ENCODE measurements around the gene MFNG. TPM values are rescaled to one million over a fixed set of nuclear protein-coding genes. Genes with fewer than 3 reads are reported as not detected.

MFNG gene
- total RNA-seq, 1 experiment from 2014 or later = 3.3 TPM

GRCh38 chr22:37502342-37503182 is 16.4 kb upstream of the MFNG start:
- Histone ChIP-seq H2BK12ac (ENCODE audit: insufficient read length, low read depth, low read length) (no peak overlapping the region), H4K20me1 (ENCODE audit: control insufficient read depth, insufficient read depth, insufficient read length) (no peaks in the 10 kb centered on the region), H3K4ac (ENCODE audit: low read depth, low read length) (no peak overlapping the region), H3K18ac (ENCODE audit: insufficient read length, low read depth, low read length) (no peak overlapping the region), H2AK5ac (ENCODE audit: insufficient read length, low read length) (no peak overlapping the region), H2BK5ac (ENCODE audit: insufficient read length, low read length) (no peak overlapping the region), H2BK120ac (ENCODE audit: low read depth, low read length, poor library complexity, severe bottlenecking) (no peak overlapping the region), H4K8ac (replicated peaks; ENCODE audit: insufficient read length, low read depth, low read length) (no peak overlapping the region), H2BK20ac (ENCODE audit: low read depth, low read length, poor library complexity, severe bottlenecking) (no peak overlapping the region), H3T11ph (ENCODE audit: low read length) (no peak overlapping the region), H4K5ac (ENCODE audit: insufficient read length, low read depth, low read length) (no peak overlapping the region), H3K9me3 (ENCODE audit: control insufficient read depth, low read depth, low read length) (no peaks in the 10 kb centered on the region), H3K79me2 (ENCODE audit: insufficient read depth, low read length) (no peaks in the 10 kb centered on the region), H3K27me3 (ENCODE audit: insufficient read depth, low read length) (no peaks in the 10 kb centered on the region), H3K9ac (ENCODE audit: extremely low read depth, insufficient read length, low read length) (no peak overlapping the region), H3K14ac (ENCODE audit: insufficient read depth, low read length) (no peak overlapping the region), H3K27ac (ENCODE audit: insufficient read length, low read depth, low read length) (no peak overlapping the region), H3K4me1 (ENCODE audit: insufficient read depth, low read length) (no peaks in the 10 kb centered on the region; the same call in 1 of the 2 replicates), H3K56ac (ENCODE audit: insufficient read length, low read depth, low read length) (no peak overlapping the region), H3K79me1 (ENCODE audit: insufficient read depth, low read depth, low read length, poor library complexity, severe bottlenecking) (no peaks in the 10 kb centered on the region), H2BK15ac (ENCODE audit: low read depth, low read length) (no peak overlapping the region), H2AFZ (ENCODE audit: low read length) (no peak overlapping the region), H3K4me2 (ENCODE audit: insufficient read depth, insufficient read length, low read length) (no peak overlapping the region), H4K91ac (ENCODE audit: insufficient read length, low read depth, low read length) (no peak overlapping the region), H3K23ac (ENCODE audit: insufficient read length, low read depth, low read length) (no peak overlapping the region), H3K23me2 (ENCODE audit: insufficient read length, low read depth, low read length, poor library complexity, severe bottlenecking) (no peaks in the 10 kb centered on the region)
- Mint-ChIP-seq H3K27ac (peak overlapping the region in 1 of 3 experiments; percentile 37; a peak in 1 of 7 replicates), H3K9me3 (no peaks in the 10 kb centered on the region), H3K4me3 (no peak overlapping the region), H3K36me3 (ENCODE audit: insufficient read depth in 1 of 3, low read depth in 3 of 3) (peaks cover 0 to 21% (median 9%) of the 10 kb centered on the region in 3 experiments; a peak in 3 of 7 replicates), H3K27me3 (ENCODE audit: low read depth) (no peaks in the 10 kb centered on the region), H3K4me1 (peaks cover 20 to 40% of the 10 kb centered on the region in 2 experiments)
- WGBS (ENCODE audit: extremely low coverage, insufficient read length, low lambda C conversion rate) = no CpG with 5 or more reads among the region's 16 CpGs
- DNase-seq = no peak
- TF ChIP-seq CTCF (conservative IDR thresholded peaks at IDR 0.05) = no peak

Data from H9 (cell line).